GM12891 (cell line): ENCODE measurements around the gene PEDS1.

Source experiments
- PAX5 ChIP-seq: IDR thresholded peaks from 2 replicates; pipeline ENCODE4 v1.6.1; 2011; ENCODE audit warnings: low read length, moderate library complexity, mild to moderate bottlenecking; ENCODE audit not compliant: insufficient read depth, severe bottlenecking
- POLR2A ChIP-seq: IDR thresholded peaks from 2 replicates; pipeline ENCODE4 v1.6.1; 2011; ENCODE audit warnings: low read depth, low read length, control low read depth
- POLR2AphosphoS5 ChIP-seq: IDR thresholded peaks from 2 replicates; pipeline ENCODE4 v1.6.1; 2011; ENCODE audit warnings: low read depth, low read length, control low read depth
- SPI1 ChIP-seq: IDR thresholded peaks from 2 replicates; pipeline ENCODE4 v1.6.1; 2011; ENCODE audit warnings: low read depth, low read length, control low read depth
- TAF1 ChIP-seq: IDR thresholded peaks from 2 replicates; pipeline ENCODE4 v1.6.1; 2011; ENCODE audit warnings: low read depth, low read length, control low read depth

- TF ChIP-seq POLR2A (no peak), POLR2AphosphoS5 (no peak), TAF1 (no peak), PAX5 (no peak), SPI1 (no peak)
Measured at GRCh38 chr20:50174456-50174855, 20.9 kb upstream of the PEDS1 start.
